H1 (cell line): ENCODE results near the gene NREP. TPM values are rescaled to one million over a fixed set of nuclear protein-coding genes. Genes with fewer than 3 reads are reported as not detected.

ENCODE experiments used
- CTCF ChIA-PET: fragments of 300-600 bp; sonication (Branson Sonifier 250); formaldehyde crosslinking; loops from one replicate; lab custom pipeline; 2021; ENCODE audit not compliant: partially characterized antibody; lab: Charles Lee
- POLR2A ChIA-PET: fragments of 300-600 bp; sonication (Branson Sonifier 250); formaldehyde crosslinking; loops from one replicate; lab custom pipeline; 2021; ENCODE audit warnings: inconsistent platforms; ENCODE audit not compliant: partially characterized antibody; lab: Charles Lee
- DNase-seq, 2 experiments: peaks; one replicate each; pipeline versions ENCODE4 v3.0.0 to v3.0.0-alpha.2; 2010 to 2022; ENCODE audit warnings: low spot score in 2 of 2, low read depth in 1 of 2, mixed read lengths in 1 of 2
- FAIRE-seq: peaks from 2 replicates; lab custom pipeline; 2011; peaks lifted over from hg19 to GRCh38; lab: Jason Lieb, UNC
- H2AFZ ChIP-seq: 2 replicates; pipeline ENCODE4 v1.8.1; 2012; ENCODE audit warnings: low read length, inconsistent platforms
- H2AK5ac ChIP-seq: 2 replicates; pipeline ENCODE4 v1.6.1; 2013; ENCODE audit warnings: low read depth, low read length
- H2BK120ac ChIP-seq: replicated peaks from 2 replicates; pipeline ENCODE3; 2013; ENCODE audit warnings: low read depth, low read length, inconsistent platforms
- H2BK12ac ChIP-seq: 2 replicates; pipeline ENCODE4 v1.6.1; 2013; ENCODE audit warnings: low read depth, low read length
- H2BK15ac ChIP-seq: 2 replicates; pipeline ENCODE4 v1.6.1; 2013; ENCODE audit warnings: low read length
- H2BK20ac ChIP-seq: 2 replicates; pipeline ENCODE4 v1.6.1; 2013; ENCODE audit warnings: low read length
- H2BK5ac ChIP-seq: 2 replicates; pipeline ENCODE4 v1.6.1; 2013; ENCODE audit warnings: low read depth, low read length
- H3K14ac ChIP-seq: 2 replicates; pipeline ENCODE4 v1.6.1; 2013; ENCODE audit warnings: inconsistent platforms; ENCODE audit not compliant: insufficient read length
- H3K18ac ChIP-seq: 2 replicates; pipeline ENCODE4 v1.6.1; 2013; ENCODE audit warnings: low read length; ENCODE audit errors: extremely low read depth
- H3K23ac ChIP-seq: 2 replicates; pipeline ENCODE4 v1.6.1; 2013; ENCODE audit warnings: inconsistent platforms; ENCODE audit not compliant: insufficient read length
- H3K23me2 ChIP-seq: 2 replicates; pipeline ENCODE4 v1.6.1; 2013; ENCODE audit warnings: low read depth, low read length
- H3K27ac ChIP-seq: 2 replicates; pipeline ENCODE4 v1.6.1; 2011; ENCODE audit warnings: low read depth, low read length, inconsistent platforms
- H3K27me3 ChIP-seq, 4 experiments: replicated peaks in 1 of 4; 1 replicate in 1 of 4; 2 replicates in 3 of 4; pipeline versions ENCODE4 v1.6.1 to v1.8.1; 2011 to 2013; ENCODE audit warnings: low read length in 3 of 4, mild to moderate bottlenecking in 3 of 4, inconsistent platforms in 2 of 4, mixed read lengths in 2 of 4, moderate library complexity in 1 of 4; ENCODE audit not compliant: control insufficient read depth in 3 of 4, insufficient read depth in 3 of 4; ENCODE audit errors: extremely low read depth in 1 of 4
- H3K36me3 ChIP-seq, 4 experiments: 2 replicates each; pipeline versions ENCODE4 v1.6.1 to v1.8.1; 2011 to 2013; ENCODE audit warnings: mild to moderate bottlenecking in 4 of 4, low read length in 3 of 4, moderate library complexity in 2 of 4, control low read depth in 1 of 4, inconsistent platforms in 1 of 4; ENCODE audit not compliant: insufficient read depth in 4 of 4, control insufficient read depth in 2 of 4
- H3K4ac ChIP-seq: replicated peaks from 2 replicates; pipeline ENCODE3; 2013; ENCODE audit warnings: low read length, low read depth, mixed read lengths, inconsistent platforms; ENCODE audit not compliant: insufficient read length
- H3K4me1 ChIP-seq, 4 experiments: replicated peaks in 1 of 4; 1 replicate in 1 of 4; 2 replicates in 3 of 4; pipeline versions ENCODE4 v1.6.1 to v1.8.1; 2011 to 2013; ENCODE audit warnings: low read length in 3 of 4, inconsistent platforms in 2 of 4, mixed read lengths in 1 of 4; ENCODE audit not compliant: insufficient read depth in 4 of 4, control insufficient read depth in 3 of 4
- H3K4me2 ChIP-seq, 2 experiments: 2 replicates each; pipeline versions ENCODE4 v1.6.1 to v1.8.1; 2011 to 2013; ENCODE audit warnings: low read depth in 2 of 2, low read length in 2 of 2, control low read depth in 1 of 2, inconsistent platforms in 1 of 2, mild to moderate bottlenecking in 1 of 2; ENCODE audit not compliant: insufficient read depth in 1 of 2
- H3K4me3 ChIP-seq, 4 experiments: fragments of 200-600, 300-600 bp in 1 of 4; sonication (generic), shearing (Covaris generic), sonication (Bioruptor Twin) in 1 of 4; 2 replicates each; pipeline versions ENCODE4 v1.5.1 to v1.8.1; 2011 to 2016; ENCODE audit warnings: low read length in 4 of 4, low read depth in 3 of 4, control low read depth in 2 of 4, inconsistent platforms in 2 of 4, mild to moderate bottlenecking in 2 of 4, mixed read lengths in 1 of 4, moderate library complexity in 1 of 4; ENCODE audit not compliant: insufficient read depth in 2 of 4; ENCODE audit errors: extremely low read depth in 1 of 4
- H3K56ac ChIP-seq: replicated peaks from 2 replicates; pipeline ENCODE3; 2013; ENCODE audit warnings: low read depth, mild to moderate bottlenecking, mixed read lengths, low read length, inconsistent platforms; ENCODE audit not compliant: insufficient read length
- H3K79me1 ChIP-seq: 2 replicates; pipeline ENCODE4 v1.6.1; 2013; ENCODE audit warnings: low read depth, low read length, control low read depth
- H3K79me2 ChIP-seq, 2 experiments: 2 replicates each; pipeline versions ENCODE4 v1.6.1 to v1.8.1; 2012 to 2013; ENCODE audit warnings: low read length in 2 of 2, mild to moderate bottlenecking in 2 of 2, inconsistent platforms in 1 of 2; ENCODE audit not compliant: insufficient read depth in 2 of 2, control insufficient read depth in 1 of 2
- H3K9ac ChIP-seq, 4 experiments: replicated peaks in 1 of 4; 1 replicate in 1 of 4; 2 replicates in 3 of 4; pipeline versions ENCODE4 v1.6.1 to v1.8.1; 2011 to 2013; ENCODE audit warnings: low read depth in 3 of 4, low read length in 3 of 4, control low read depth in 2 of 4, mild to moderate bottlenecking in 2 of 4, moderate library complexity in 2 of 4, inconsistent platforms in 1 of 4; ENCODE audit errors: extremely low read depth in 1 of 4
- H3K9me3 ChIP-seq, 2 experiments: 2 replicates each; pipeline versions ENCODE4 v1.6.1 to v1.8.1; 2012 to 2013; ENCODE audit warnings: mild to moderate bottlenecking in 2 of 2, moderate library complexity in 2 of 2, control low read depth in 1 of 2, inconsistent platforms in 1 of 2, low read depth in 1 of 2, low read length in 1 of 2, mixed read lengths in 1 of 2; ENCODE audit not compliant: insufficient read depth in 2 of 2
- H4K20me1 ChIP-seq, 2 experiments: replicated peaks in 1 of 2; 2 replicates each; pipeline versions ENCODE3 to v1.8.1; 2011 to 2013; ENCODE audit warnings: inconsistent platforms in 2 of 2, low read length in 2 of 2, mild to moderate bottlenecking in 1 of 2; ENCODE audit not compliant: insufficient read depth in 2 of 2, control insufficient read depth in 1 of 2
- H4K5ac ChIP-seq: 2 replicates; pipeline ENCODE4 v1.6.1; 2013; ENCODE audit warnings: low read length, low read depth, mixed read lengths, inconsistent platforms; ENCODE audit not compliant: insufficient read length
- H4K8ac ChIP-seq: 2 replicates; pipeline ENCODE4 v1.8.0; 2013; ENCODE audit warnings: mild to moderate bottlenecking, moderate library complexity, low read length, inconsistent platforms; ENCODE audit not compliant: insufficient read depth; ENCODE audit errors: extremely low read depth
- H4K91ac ChIP-seq: replicated peaks from 2 replicates; pipeline ENCODE3; 2013; ENCODE audit warnings: low read length, mixed read lengths, inconsistent platforms; ENCODE audit not compliant: insufficient read length
- ASH2L ChIP-seq: fragments of 200-600, 300-600 bp; sonication (generic); IDR thresholded peaks from one replicate; pipeline ENCODE4 v1.7.1; 2017; ENCODE audit warnings: low read length
- CHD2 ChIP-seq: IDR thresholded peaks from 2 replicates; pipeline ENCODE4 v1.6.1; 2012; ENCODE audit warnings: low read length, improper control_type of control experiment
- CTBP2 ChIP-seq: IDR thresholded peaks from 2 replicates; pipeline ENCODE4 v1.7.0; 2011; ENCODE audit warnings: borderline replicate concordance, mild to moderate bottlenecking, moderate library complexity, mixed read lengths, low read length; ENCODE audit not compliant: insufficient read depth, insufficient read length
- GABPA ChIP-seq: IDR thresholded peaks from 2 replicates; pipeline ENCODE4 v1.6.1; 2011; ENCODE audit warnings: mild to moderate bottlenecking, low read length, moderate library complexity, borderline replicate concordance; ENCODE audit not compliant: insufficient read depth
- HDAC6 ChIP-seq: IDR thresholded peaks from one replicate; pipeline ENCODE4 v1.7.1; 2012; ENCODE audit warnings: low read depth, mild to moderate bottlenecking, inconsistent platforms, low read length, moderate library complexity
- JUND ChIP-seq: IDR thresholded peaks from 2 replicates; pipeline ENCODE4 v1.6.1; 2011; ENCODE audit warnings: mild to moderate bottlenecking, improper control_type of control experiment, low read length
- KDM1A ChIP-seq: fragments of 200-600, 300-600 bp; sonication (generic); IDR thresholded peaks from 2 replicates; pipeline ENCODE4 v1.7.1; 2016; ENCODE audit warnings: mild to moderate bottlenecking, low read length, borderline replicate concordance
- RBBP5 ChIP-seq: IDR thresholded peaks from 2 replicates; pipeline ENCODE4 v1.7.1; 2012; ENCODE audit warnings: low read depth, mild to moderate bottlenecking, inconsistent platforms, low read length, moderate library complexity, borderline replicate concordance
- RFX5 ChIP-seq: IDR thresholded peaks from 2 replicates; pipeline ENCODE4 v1.6.1; 2011; ENCODE audit warnings: low read depth, low read length, improper control_type of control experiment, borderline replicate concordance
- SAP30 ChIP-seq: fragments of 300-600 bp; sonication (generic); IDR thresholded peaks from 2 replicates; pipeline ENCODE4 v1.7.1; 2012; ENCODE audit warnings: low read length, moderate library complexity, mild to moderate bottlenecking, inconsistent platforms; ENCODE audit not compliant: insufficient read depth, insufficient replicate concordance
- SIRT6 ChIP-seq: IDR thresholded peaks from one replicate; pipeline ENCODE4 v1.7.1; 2012; ENCODE audit warnings: low read length, inconsistent platforms
- TAF7 ChIP-seq: optimal IDR thresholded peaks from 2 replicates; pipeline ENCODE3; 2011; ENCODE audit warnings: low read depth, mild to moderate bottlenecking, inconsistent platforms, low read length, moderate library complexity, borderline replicate concordance
- TBP ChIP-seq: IDR thresholded peaks from 2 replicates; pipeline ENCODE4 v1.6.1; 2011; ENCODE audit warnings: low read depth, low read length, improper control_type of control experiment
- YY1 ChIP-seq: IDR thresholded peaks from 2 replicates; pipeline ENCODE4 v1.6.1; 2011; ENCODE audit warnings: low read depth, mild to moderate bottlenecking, low read length
- WGBS, 2 experiments: shearing (Covaris generic) in 1 of 2; methylation state at CpG; one replicate each; pipeline versions ENCODE4 v1.1.6 to v1.1.7; 2013 to 2015; ENCODE audit warnings: low lambda C conversion rate in 2 of 2, mixed read lengths in 2 of 2, inconsistent platforms in 1 of 2, low coverage in 1 of 2, missing lambda C conversion rate in 1 of 2; ENCODE audit not compliant: insufficient replicate concordance in 2 of 2, insufficient coverage in 1 of 2, insufficient read length in 1 of 2; ENCODE audit errors: extremely low coverage in 1 of 2, missing lambda C conversion rate in 1 of 2; 5-methylcytosine and 5-hydroxymethylcytosine counted together
- polyA plus RNA-seq, 7 experiments: library from polyadenylated mRNA; depleted of rRNA in 3 of 7; stranded (reverse) in 5 of 7; unstranded in 2 of 7; fragments of >200 nt in 5 of 7; fragments of 200-250 nt in 2 of 7; gene quantifications; 1 replicate in 5 of 7; 2 replicates in 1 of 7; 4 replicates in 1 of 7; pipeline versions ENCODE4 v1.2.1 to v1.2.3, GENCODE V29; 2011 to 2013; ENCODE audit warnings: missing spikeins in 2 of 7, mixed read lengths in 2 of 7
- total RNA-seq: library from RNA; stranded (reverse); fragmentation: NEBNext Ultra II Directional; extraction: Animal tissue kit (Norgen Biotek cat#: 25700); gene quantifications from 2 replicates; pipeline ENCODE4 v1.2.1, GENCODE V29; 2021

Gene NREP
- total and polyA plus RNA-seq, 2 of the 8 experiments (the other 6 are each of a cell fraction or from before 2014, with no cell fraction given): 254 to 301 TPM

DNA sequence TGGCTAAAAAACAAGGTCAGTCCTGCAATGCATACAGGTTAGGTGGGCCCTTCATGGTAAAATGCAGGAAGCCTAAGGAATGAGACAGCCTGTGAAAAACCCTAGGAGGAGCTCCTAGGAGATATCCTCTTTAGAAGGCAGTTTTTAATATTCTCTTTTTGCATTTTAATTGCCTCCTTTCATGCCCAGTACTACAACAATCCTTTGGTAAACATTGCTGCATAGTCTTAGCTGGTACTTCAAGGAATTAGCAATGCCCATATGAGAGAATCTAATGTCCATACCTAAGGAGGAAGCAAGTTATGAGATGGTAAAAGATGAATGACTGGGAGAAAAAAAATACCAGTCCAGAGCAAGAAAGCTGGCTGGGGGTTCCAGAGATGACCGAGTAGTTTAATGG is 61.0 kb downstream of the NREP start:
- Histone ChIP-seq H4K5ac (no peak overlapping the region), H3K79me2 (no peaks in the 10 kb centered on the region), H4K91ac (no peak overlapping the region), H3K18ac (no peak overlapping the region), H3K56ac (no peak overlapping the region), H2BK120ac (no peak overlapping the region), H3K27me3 (no peaks in the 10 kb centered on the region), H3K79me1 (no peaks in the 10 kb centered on the region), H3K9ac (no peak overlapping the region), H3K4me1 (peaks cover 0 to 3% (median 0%) of the 10 kb centered on the region in 4 experiments; a peak in 2 of 7 replicates), H3K4me2 (no peak overlapping the region), H2BK20ac (no peak overlapping the region), H2BK12ac (no peak overlapping the region), H3K36me3 (no peaks in the 10 kb centered on the region), H2BK5ac (no peak overlapping the region), H3K4ac (no peak overlapping the region), H3K14ac (no peak overlapping the region), H3K9me3 (no peaks in the 10 kb centered on the region), H2AFZ (no peak overlapping the region), H2BK15ac (no peak overlapping the region), H3K4me3 (no peak overlapping the region), H4K8ac (no peak overlapping the region), H3K27ac (no peak overlapping the region), H3K23ac (no peak overlapping the region), H4K20me1 (no peaks in the 10 kb centered on the region), H2AK5ac (no peak overlapping the region), H3K23me2 (no peaks in the 10 kb centered on the region)
- WGBS, 2 experiments: 82% methylated on average over 1 of the region's 1 CpG; no CpG with 5 or more reads in 1 of the 2 experiments
- ChIA-PET CTCF (interaction anchor here (0.9 to 3.5 kb wide), 4 partner anchors 9 to 452 kb away, joined by 3 to 17 read pairs (median 3); no protein-coding TSS in a partner anchor), POLR2A (no interaction called here)
- TF ChIP-seq KDM1A (no peak), RBBP5 (no peak), RFX5 (no peak), CHD2 (no peak), GABPA (no peak), ASH2L (no peak), SIRT6 (no peak), JUND (no peak), SAP30 (no peak), HDAC6 (no peak), YY1 (no peak), TBP (no peak), TAF7 (no peak), CTBP2 (no peak)
- no peak for FAIRE-seq
- no peak for DNase-seq
